ENCODE measurements around the gene KCTD7. TPM values are rescaled to one million over a fixed set of nuclear protein-coding genes. Genes with fewer than 3 reads are reported as not detected.
"Not testable (repeated sequence)": the region's sequence is repeated elsewhere in the genome, so short reads cannot be mapped to it uniquely, and the experiment has no call there.

The KCTD7 gene
- total and polyA plus RNA-seq, 2 of the 13 experiments (the other 11 are each of a cell fraction or from before 2014, with no cell fraction given) = 7.3 to 13.5 TPM

DNA sequence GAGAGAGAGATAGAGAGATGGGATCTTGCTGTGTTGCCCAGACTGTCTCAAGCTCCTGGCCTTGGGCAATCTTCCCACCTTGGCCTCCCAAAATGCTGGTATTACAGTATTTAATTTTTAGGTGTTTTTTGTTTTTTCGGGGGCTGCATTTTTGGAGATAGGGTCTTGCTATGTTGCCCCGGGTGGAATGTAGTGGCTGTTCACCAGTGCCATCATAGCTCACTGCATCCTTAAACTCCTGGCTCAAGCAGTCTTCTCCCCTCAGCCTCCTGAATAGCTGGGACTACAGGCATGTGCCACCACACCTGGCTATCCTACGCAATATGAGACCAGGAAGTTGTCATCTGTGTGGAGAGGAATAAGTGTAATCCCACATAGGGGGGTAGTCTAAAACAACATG, 42.4 kb downstream of the KCTD7 start:
- H3K4me1 ChIP-seq (ENCODE audit: insufficient read depth, low read length) = peaks cover 33% of the 10 kb centered on the region
- in situ Hi-C loops (cut with HindIII; ENCODE audit: extremely low pct_ligation_motif_present, low pct_unique_long_range_greater_than_20kb) (no loop called here), intact Hi-C loops (cut with micrococcal nuclease; ENCODE audit: unreplicated experiment) (no loop called here)
- TF ChIP-seq ZNF530 (CRISPR knock-in tag; IDR thresholded peaks at IDR 0.05; ENCODE audit: low read depth) (no peak), ZNF121 (CRISPR knock-in tag; IDR thresholded peaks at IDR 0.05) (peak; percentile 75; the same call in 1 of the 2 replicates)
- ATAC-seq (no peak), DNase-seq (ENCODE audit: low spot score) (no peak), FAIRE-seq (no peak)
- POLR2A ChIA-PET = no interaction called here
- CTCF ChIA-PET (ENCODE audit: low intra/inter-chr PET ratio, low total read pairs) = no interaction called here
- WGBS (ENCODE audit: low lambda C conversion rate) = 100% methylated on average over 3 of the region's 3 CpGs
- no peaks in the 10 kb centered on the region for H3K9me3 ChIP-seq (ENCODE audit: low read length)
- no TSS peak for BruUV-seq (replicated peaks)
- no peak overlapping the region for H3K4me2 ChIP-seq (ENCODE audit: low read depth, low read length)
- H3K4me3 ChIP-seq (replicated peaks in 1 of 3; ENCODE audit: insufficient read depth in 1 of 3, low read depth in 2 of 3, low read length in 3 of 3) = no peak overlapping the region
- no peaks in the 10 kb centered on the region; the same call in 1 of the 2 replicates for H4K20me1 ChIP-seq (ENCODE audit: insufficient read depth, low read length)
- no peak overlapping the region for H3K27ac ChIP-seq (ENCODE audit: extremely low read length, insufficient read depth, low read length)
- H2AFZ ChIP-seq (ENCODE audit: low read length) = no peak overlapping the region
- H3K27me3 ChIP-seq (ENCODE audit: control insufficient read depth in 1 of 2, insufficient read depth in 2 of 2, low read length in 2 of 2) = no peaks in the 10 kb centered on the region
- no peak overlapping the region for H3K9ac ChIP-seq (ENCODE audit: insufficient read depth, low read depth, low read length)
- peaks cover 0 to 3% of the 10 kb centered on the region in 2 experiments; a peak in 1 of 5 replicates for H3K36me3 ChIP-seq (replicated peaks in 1 of 2; ENCODE audit: control insufficient read depth in 1 of 2, insufficient read depth in 2 of 2, low read length in 2 of 2)
- peaks cover 10% of the 10 kb centered on the region for H3K79me2 ChIP-seq (ENCODE audit: insufficient read depth, low read length)

DNA sequence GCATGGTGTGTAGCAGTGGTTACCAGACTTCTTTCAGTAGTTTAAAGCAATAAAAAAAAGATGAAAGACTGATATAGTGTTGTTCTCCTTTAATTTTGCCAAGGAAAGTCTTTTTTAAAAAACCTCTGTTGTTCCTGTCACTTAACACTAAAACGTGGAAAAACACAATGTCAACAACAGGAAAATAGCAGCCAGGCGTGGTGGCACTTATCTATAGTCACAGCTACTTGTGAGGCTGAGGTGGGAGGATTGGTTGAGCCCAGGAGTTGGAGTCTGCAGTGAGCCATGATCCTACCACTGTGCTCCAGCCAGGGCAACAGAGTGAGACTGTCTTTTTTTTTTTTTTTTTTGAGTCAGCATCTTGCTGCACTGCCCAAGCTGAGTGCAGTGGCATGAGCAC, 42.8 kb downstream of the KCTD7 start:
- POLR2A ChIA-PET; H3K9ac ChIP-seq (ENCODE audit: insufficient read depth, low read depth, low read length); H3K4me3 ChIP-seq (replicated peaks in 1 of 3; ENCODE audit: insufficient read depth in 1 of 3, low read depth in 2 of 3, low read length in 3 of 3); H3K27ac ChIP-seq (ENCODE audit: extremely low read length, insufficient read depth, low read length); in situ Hi-C loops (cut with HindIII; ENCODE audit: extremely low pct_ligation_motif_present, low pct_unique_long_range_greater_than_20kb); FAIRE-seq; DNase-seq (ENCODE audit: low spot score); H3K9me3 ChIP-seq (ENCODE audit: low read length); BruUV-seq (replicated peaks); intact Hi-C loops (cut with micrococcal nuclease; ENCODE audit: unreplicated experiment); H3K36me3 ChIP-seq (replicated peaks in 1 of 2; ENCODE audit: control insufficient read depth in 1 of 2, insufficient read depth in 2 of 2, low read length in 2 of 2); H3K4me2 ChIP-seq (ENCODE audit: low read depth, low read length); H4K20me1 ChIP-seq (ENCODE audit: insufficient read depth, low read length); ATAC-seq; CTCF ChIA-PET (ENCODE audit: low intra/inter-chr PET ratio, low total read pairs); H3K27me3 ChIP-seq (ENCODE audit: control insufficient read depth in 1 of 2, insufficient read depth in 2 of 2, low read length in 2 of 2); H2AFZ ChIP-seq (ENCODE audit: low read length); H3K79me2 ChIP-seq (ENCODE audit: insufficient read depth, low read length): not testable (repeated sequence)
- peaks cover 33% of the 10 kb centered on the region for H3K4me1 ChIP-seq (ENCODE audit: insufficient read depth, low read length)
- WGBS (ENCODE audit: low lambda C conversion rate) = 83% methylated on average over 2 of the region's 2 CpGs

DNA sequence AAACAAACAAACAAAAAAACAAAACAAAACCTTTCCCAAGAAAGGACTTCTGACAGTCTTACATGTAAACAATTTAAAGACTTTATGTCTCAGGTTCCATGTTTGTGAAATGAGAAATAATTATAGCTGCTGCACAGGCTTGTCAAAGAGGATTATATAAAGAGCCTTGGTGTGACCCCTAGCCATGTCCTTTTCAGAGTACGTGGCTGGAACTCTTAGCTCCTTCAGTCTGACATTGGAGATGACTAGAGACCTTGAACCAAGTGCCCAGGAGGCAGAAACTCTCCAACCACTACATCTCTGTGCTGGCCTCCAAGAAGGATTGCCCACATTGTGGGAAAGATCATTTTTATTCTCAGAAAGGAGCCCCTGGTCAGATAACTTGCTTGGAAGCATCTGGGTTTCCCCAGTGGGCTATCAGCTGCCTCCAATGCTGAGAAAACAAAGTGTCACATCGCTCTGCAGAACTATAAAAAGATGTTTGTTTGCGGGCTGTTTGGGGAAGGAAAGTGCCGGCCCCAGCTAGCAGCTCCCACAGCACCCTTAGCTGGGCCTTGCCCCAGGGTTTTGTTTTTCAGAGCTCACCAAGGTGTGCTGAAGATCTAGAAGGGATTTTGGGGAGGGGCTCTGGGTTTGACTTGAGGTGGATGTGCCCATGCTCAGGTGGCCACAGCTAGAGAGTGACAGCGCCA, 43.9 kb downstream of the KCTD7 start:
- H3K4me3 ChIP-seq (replicated peaks in 1 of 3; ENCODE audit: insufficient read depth in 1 of 3, low read depth in 2 of 3, low read length in 3 of 3); DNase-seq (ENCODE audit: low spot score); H3K4me2 ChIP-seq (ENCODE audit: low read depth, low read length); H3K9me3 ChIP-seq (ENCODE audit: low read length); H2AFZ ChIP-seq (ENCODE audit: low read length); H3K9ac ChIP-seq (ENCODE audit: insufficient read depth, low read depth, low read length); FAIRE-seq; H3K36me3 ChIP-seq (replicated peaks in 1 of 2; ENCODE audit: control insufficient read depth in 1 of 2, insufficient read depth in 2 of 2, low read length in 2 of 2); H3K27me3 ChIP-seq (ENCODE audit: control insufficient read depth in 1 of 2, insufficient read depth in 2 of 2, low read length in 2 of 2); H3K27ac ChIP-seq (ENCODE audit: extremely low read length, insufficient read depth, low read length); intact Hi-C loops (cut with micrococcal nuclease; ENCODE audit: unreplicated experiment); H3K79me2 ChIP-seq (ENCODE audit: insufficient read depth, low read length); BruUV-seq (replicated peaks); in situ Hi-C loops (cut with HindIII; ENCODE audit: extremely low pct_ligation_motif_present, low pct_unique_long_range_greater_than_20kb); ATAC-seq; CTCF ChIA-PET (ENCODE audit: low intra/inter-chr PET ratio, low total read pairs); H4K20me1 ChIP-seq (ENCODE audit: insufficient read depth, low read length): not testable (repeated sequence)
- peaks cover 26% of the 10 kb centered on the region for H3K4me1 ChIP-seq (ENCODE audit: insufficient read depth, low read length)
- WGBS (ENCODE audit: low lambda C conversion rate) = 90% methylated on average over 3 of the region's 5 CpGs
- POLR2A ChIA-PET = interaction anchor here (1.2 kb wide), 1 partner anchor 9 kb away, joined by 3 read pairs; no protein-coding TSS in a partner anchor

DNA sequence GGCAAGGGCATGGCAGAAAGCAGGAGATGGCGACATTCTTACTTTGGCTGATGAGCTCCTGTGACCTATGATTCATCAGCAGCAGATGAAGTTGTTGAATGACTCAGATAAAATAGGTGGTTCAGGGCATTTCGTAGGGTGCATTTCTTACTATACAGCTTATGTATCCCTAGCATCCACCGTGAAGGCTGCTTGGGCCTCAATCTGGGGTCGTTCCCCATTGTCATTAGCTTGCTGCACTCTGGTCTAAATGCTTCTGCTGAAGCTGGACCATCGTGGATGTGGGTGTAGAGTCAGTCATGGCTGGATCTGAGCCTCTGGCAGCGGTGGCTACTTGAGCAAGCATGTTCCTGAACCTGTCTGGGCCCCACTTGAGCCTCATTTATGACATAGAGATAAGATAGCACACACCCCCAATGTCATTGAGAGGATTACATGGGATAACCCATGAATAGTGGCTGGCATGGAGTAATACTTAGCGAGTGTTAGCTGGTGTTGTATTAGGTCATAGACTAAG, 44.5 kb downstream of the KCTD7 start:
- H3K79me2 ChIP-seq (ENCODE audit: insufficient read depth, low read length); H3K4me2 ChIP-seq (ENCODE audit: low read depth, low read length); in situ Hi-C loops (cut with HindIII; ENCODE audit: extremely low pct_ligation_motif_present, low pct_unique_long_range_greater_than_20kb); H3K9me3 ChIP-seq (ENCODE audit: low read length); H4K20me1 ChIP-seq (ENCODE audit: insufficient read depth, low read length); H3K9ac ChIP-seq (ENCODE audit: insufficient read depth, low read depth, low read length); CTCF ChIA-PET (ENCODE audit: low intra/inter-chr PET ratio, low total read pairs); H3K27ac ChIP-seq (ENCODE audit: extremely low read length, insufficient read depth, low read length); DNase-seq (ENCODE audit: low spot score); H3K27me3 ChIP-seq (ENCODE audit: control insufficient read depth in 1 of 2, insufficient read depth in 2 of 2, low read length in 2 of 2); intact Hi-C loops (cut with micrococcal nuclease; ENCODE audit: unreplicated experiment); H3K4me3 ChIP-seq (replicated peaks in 1 of 3; ENCODE audit: insufficient read depth in 1 of 3, low read depth in 2 of 3, low read length in 3 of 3); BruUV-seq (replicated peaks); FAIRE-seq; H3K36me3 ChIP-seq (replicated peaks in 1 of 2; ENCODE audit: control insufficient read depth in 1 of 2, insufficient read depth in 2 of 2, low read length in 2 of 2); H2AFZ ChIP-seq (ENCODE audit: low read length); ATAC-seq: not testable (repeated sequence)
- WGBS (ENCODE audit: low lambda C conversion rate) = 100% methylated on average over 1 of the region's 7 CpGs
- H3K4me1 ChIP-seq (ENCODE audit: insufficient read depth, low read length) = peaks cover 20% of the 10 kb centered on the region
- POLR2A ChIA-PET = interaction anchor here (1.2 kb wide), 1 partner anchor 9 kb away, joined by 3 read pairs; no protein-coding TSS in a partner anchor

All from HepG2 (cell line).